GM21723 (cell line): Measurements from ENCODE around the gene SEPTIN12.
"Not testable (repeated sequence)": the region's sequence is repeated elsewhere in the genome, so short reads cannot be mapped to it uniquely, and the experiment has no call there.

Source experiments
- ATAC-seq: cut with Tn5 transposase; IDR thresholded peaks from one replicate; pipeline ENCODE4 v1.9.1; 2021; ENCODE audit warnings: mild to moderate bottlenecking, moderate library complexity; ENCODE audit not compliant: unreplicated experiment

The SEPTIN12 gene

GRCh38 chr16:4785758-4786433, 2.2 kb downstream of the SEPTIN12 start:
- ATAC-seq, result no peak

DNA sequence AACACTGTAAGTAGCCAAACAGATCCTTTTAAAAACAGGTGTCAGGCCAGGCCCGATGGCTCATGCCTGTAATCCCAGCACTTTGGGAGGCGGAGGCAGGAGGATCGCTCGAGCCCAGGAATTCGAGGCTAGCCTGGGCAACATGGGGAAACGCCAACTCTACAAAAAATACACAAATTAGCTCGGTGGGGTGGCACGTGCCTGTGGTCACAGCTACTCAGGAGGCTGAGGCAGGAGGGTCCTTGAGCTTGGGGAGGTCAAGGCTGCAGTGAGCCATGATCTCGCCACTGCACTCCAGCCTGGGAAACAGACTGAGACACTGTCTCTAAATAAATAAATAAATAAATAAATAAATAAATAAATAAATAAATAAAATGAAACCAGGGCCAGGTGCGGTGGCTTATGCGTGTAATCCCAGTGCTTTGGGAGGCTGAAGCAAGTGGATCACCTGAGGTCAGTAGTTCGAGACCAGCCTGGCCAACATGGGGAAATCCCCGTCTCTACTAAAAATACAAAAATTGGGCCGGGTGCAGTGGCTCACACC, 3.6 kb downstream of the SEPTIN12 start:
- ATAC-seq, result not testable (repeated sequence)

- no peak for ATAC-seq
Observed at GRCh38 chr16:4783951-4784336, 4.2 kb downstream of the SEPTIN12 start.

DNA sequence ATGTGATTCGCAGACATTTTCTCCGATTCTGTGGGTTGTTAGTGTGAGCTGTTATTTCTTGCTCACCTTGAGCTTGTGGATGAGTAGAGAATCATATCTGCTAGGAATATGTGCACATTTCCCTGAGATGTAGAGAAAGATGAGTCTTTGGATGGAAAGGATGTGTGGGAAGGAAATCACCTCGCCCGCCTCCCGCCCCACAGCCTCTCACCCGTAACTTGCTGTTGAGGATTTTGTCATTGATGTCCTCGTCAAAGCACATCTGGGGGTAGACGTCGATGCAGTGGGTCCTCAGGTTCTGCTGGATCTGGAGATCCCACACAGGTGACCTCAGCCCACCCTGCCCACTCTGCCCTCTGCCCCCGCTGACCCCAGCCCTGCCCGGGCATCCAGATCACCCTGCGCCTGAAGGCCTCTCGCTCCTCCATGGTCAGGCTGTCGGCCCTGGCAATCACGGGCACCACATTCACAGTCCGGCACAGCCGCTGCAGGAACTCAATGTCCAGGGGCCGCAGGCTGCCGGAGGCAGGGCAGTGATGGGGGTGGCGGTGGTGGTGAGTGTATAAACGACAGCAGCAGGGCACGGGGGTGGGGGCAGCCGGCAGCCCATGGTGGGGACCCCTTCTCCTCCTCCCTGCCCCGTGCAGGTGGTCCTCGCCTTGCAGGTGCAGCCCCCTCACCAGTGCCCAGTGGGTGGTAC, 4.7 kb downstream of the SEPTIN12 start:
- no peak for ATAC-seq

DNA sequence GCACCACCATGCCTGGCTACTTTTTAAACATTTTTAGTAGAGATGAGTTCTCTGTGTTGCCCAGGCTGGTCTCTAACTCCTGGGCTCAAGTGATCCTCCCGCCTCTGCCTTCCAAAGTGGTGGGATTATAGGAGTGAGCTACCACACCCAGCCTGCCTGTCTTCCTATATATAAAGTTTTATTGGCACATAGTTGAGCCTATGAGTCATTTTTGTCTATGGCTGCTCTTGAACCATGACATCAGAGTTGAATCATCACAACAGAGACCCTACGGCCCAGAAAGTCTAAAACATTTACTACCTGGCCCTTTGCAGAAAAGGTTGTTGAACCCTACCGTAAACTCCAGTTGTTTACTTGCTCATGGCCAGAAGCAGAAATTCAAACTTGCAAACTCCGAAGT, 7.9 kb downstream of the SEPTIN12 start:
- ATAC-seq, result no peak

DNA sequence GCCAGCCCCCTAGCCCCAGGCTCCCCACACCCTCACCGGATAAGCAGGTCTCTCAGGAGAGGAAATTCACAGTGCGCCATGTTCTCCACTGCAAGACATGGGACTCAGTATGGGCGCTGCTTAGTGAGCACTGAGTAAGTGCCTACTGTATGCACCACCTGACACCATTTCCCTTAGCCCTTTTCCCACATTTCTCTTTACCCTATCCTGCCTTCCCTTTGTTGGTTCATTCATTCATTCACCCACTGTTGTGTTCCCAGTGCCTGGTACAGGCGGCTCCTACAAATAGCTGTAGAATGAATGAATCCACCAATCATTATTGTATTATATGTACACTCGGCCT, 10.1 kb downstream of the SEPTIN12 start:
- no peak for ATAC-seq

DNA sequence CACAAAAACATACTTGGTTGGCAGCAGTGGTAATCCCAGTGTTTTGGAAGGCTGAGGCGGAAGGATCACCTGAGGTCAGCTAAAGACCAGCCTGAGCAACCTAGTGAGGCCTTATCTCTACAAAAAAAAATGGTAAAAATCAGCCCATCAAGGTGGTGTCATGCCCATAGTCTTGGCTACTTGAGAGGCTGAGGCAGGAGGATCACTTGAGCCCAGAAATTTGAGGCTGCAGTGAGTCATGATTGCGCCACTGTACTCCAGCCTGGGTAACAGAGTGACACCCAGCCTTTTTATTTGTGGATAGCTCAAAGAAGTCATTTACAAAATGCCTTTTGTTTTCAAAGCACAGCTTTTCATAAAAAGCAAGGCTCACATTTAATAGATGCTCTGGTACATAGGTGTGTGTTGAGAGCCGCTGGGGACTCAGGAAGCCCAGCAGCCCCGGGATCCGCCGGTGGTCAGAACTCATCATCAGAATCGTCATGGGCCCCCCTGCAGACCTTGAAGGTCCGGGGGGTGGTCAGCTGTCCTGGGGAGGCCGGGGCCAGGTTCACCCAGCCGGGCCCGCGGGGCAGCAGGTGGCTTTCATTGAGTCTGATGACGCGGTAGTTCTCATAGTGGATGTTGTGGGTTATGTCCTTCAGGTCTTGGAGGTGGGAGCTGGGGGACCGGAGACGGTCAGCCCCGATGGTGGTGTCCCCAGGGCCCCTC, 10.7 kb downstream of the SEPTIN12 start:
- ATAC-seq, result no peak

GRCh38 chr16:4776141-4776705, 11.9 kb downstream of the SEPTIN12 start:
- no peak for ATAC-seq

- no peak for ATAC-seq
Observed at GRCh38 chr16:4775005-4775404, 13.1 kb downstream of the SEPTIN12 start.

- no peak for ATAC-seq
Observed at GRCh38 chr16:4772351-4772750, 15.8 kb downstream of the SEPTIN12 start.

DNA sequence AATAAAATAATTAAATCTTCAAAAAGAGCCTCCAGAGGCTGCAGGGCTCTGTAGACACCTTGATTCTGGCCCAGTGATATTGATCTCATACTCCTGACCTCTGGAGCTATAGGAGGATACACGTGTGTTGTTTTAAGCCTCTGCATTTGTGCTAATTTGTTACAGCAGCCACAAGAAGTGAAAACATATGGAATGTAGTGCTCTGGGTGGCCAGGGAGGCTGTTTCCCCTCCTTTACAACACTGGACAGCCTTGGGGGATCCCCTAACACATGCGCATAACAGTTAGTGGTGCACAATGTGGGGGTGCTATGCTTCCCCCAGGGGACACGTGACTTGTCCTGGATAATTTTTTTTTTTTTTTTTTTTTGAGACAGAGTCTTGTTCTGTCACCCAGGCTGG, 16.5 kb downstream of the SEPTIN12 start:
- ATAC-seq, result no peak

- ATAC-seq, result no peak
Observed at GRCh38 chr16:4769306-4769638, 18.9 kb downstream of the SEPTIN12 start.

- ATAC-seq, result peak; percentile 64
Observed at GRCh38 chr16:4768549-4769305, 19.4 kb downstream of the SEPTIN12 start.

- peak; percentile 3 for ATAC-seq
Observed at GRCh38 chr16:4767872-4768548, 20.1 kb downstream of the SEPTIN12 start.

GRCh38 chr16:4766875-4767628, 21.1 kb downstream of the SEPTIN12 start, which contains the start of gene ZNF500:
TSS of gene ZNF500 (minus strand) at chr16:4767162. CDS start at chr16:4765978, 1,184 bp downstream.
- peak; percentile 77 for ATAC-seq

- no peak for ATAC-seq
Observed at GRCh38 chr16:4765511-4766474, 22.4 kb downstream of the SEPTIN12 start.

- no peak for ATAC-seq
Observed at GRCh38 chr16:4763791-4764190, 24.4 kb downstream of the SEPTIN12 start.

DNA sequence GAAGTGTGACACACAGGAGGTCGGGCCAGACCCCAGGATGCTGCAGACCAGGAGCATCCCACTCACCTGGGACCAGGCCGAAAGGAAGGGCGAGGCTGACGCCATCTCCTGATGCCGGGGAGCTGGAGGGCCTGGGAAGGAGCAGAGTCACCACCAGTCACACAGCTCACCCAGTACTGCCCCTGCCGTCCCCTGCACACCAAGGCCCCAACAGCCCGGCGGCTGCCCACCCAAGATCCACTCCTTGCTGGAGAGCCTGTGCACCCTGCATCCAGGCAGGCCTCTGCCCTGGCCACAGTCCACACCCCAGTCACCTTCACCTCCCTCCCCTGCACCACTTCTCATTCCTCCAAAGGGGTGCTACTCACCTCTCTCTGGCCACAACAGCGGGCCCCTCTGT, 25.9 kb downstream of the SEPTIN12 start:
- ATAC-seq, result no peak
